GM12878 (cell line): Measurements from ENCODE around the gene GPR152. TPM values are rescaled to one million over a fixed set of nuclear protein-coding genes. Genes with fewer than 3 reads are reported as not detected.

Experiments
- ATAC-seq: fragments of 200-7000 bp; cut with Tn5 transposase; 3 replicates; pipeline ENCODE4 v1.9.1; 2020; ENCODE audit warnings: mild to moderate bottlenecking, moderate library complexity
- BruUV-seq: library from RNA; stranded (reverse); fragments of 400-500 nt; replicated peaks from 2 replicates; lab custom pipeline; 2021; lab: Mats Ljungman, UMichigan
- CTCF ChIA-PET: fragments of 300-600 bp; sonication (Branson Sonifier 250); formaldehyde crosslinking; extraction: SDS; loops from one replicate; lab custom pipeline; 2021; ENCODE audit warnings: inconsistent platforms; lab: Yijun Ruan, JAX
- POLR2A ChIA-PET: fragments of 350-600 bp; formaldehyde crosslinking; extraction: SDS; loops from one replicate; lab custom pipeline; 2021; ENCODE audit warnings: inconsistent platforms; lab: Charles Lee
- RAD21 ChIA-PET: fragments of 300-600 bp; sonication (Branson Sonifier 250); formaldehyde crosslinking; loops from one replicate; lab custom pipeline; 2023; ENCODE audit warnings: antibody characterized with exemption; ENCODE audit not compliant: unreplicated experiment; lab: Charles Lee
- SMC1A ChIA-PET: fragments of 300-600 bp; sonication (Branson Sonifier 250); formaldehyde crosslinking; loops from one replicate; lab custom pipeline; 2023; ENCODE audit not compliant: unreplicated experiment, uncharacterized antibody; lab: Charles Lee
- DNase-seq: peaks from one replicate; pipeline ENCODE4 v3.0.0-alpha.2; 2011; ENCODE audit warnings: low read depth, low spot score
- FAIRE-seq: peaks from 3 replicates; lab custom pipeline; 2011; peaks lifted over from hg19 to GRCh38; lab: Jason Lieb, UNC
- H2AFZ ChIP-seq: 2 replicates; pipeline ENCODE4 v1.6.0; 2011; ENCODE audit warnings: low read depth, low read length, control low read depth; ENCODE audit not compliant: control insufficient read depth
- H3K27ac ChIP-seq: 2 replicates; pipeline ENCODE4 v1.5.1; 2011; ENCODE audit warnings: control low read depth; ENCODE audit not compliant: control insufficient read depth, insufficient read depth
- H3K27me3 ChIP-seq, 2 experiments: replicated peaks in 1 of 2; 2 replicates each; pipeline versions ENCODE4 v1.6.0 to v1.6.1; 2011; ENCODE audit warnings: low read length in 1 of 2; ENCODE audit not compliant: control insufficient read depth in 2 of 2, insufficient read depth in 2 of 2
- H3K36me3 ChIP-seq, 2 experiments: 2 replicates each; pipeline ENCODE4 v1.5.1; 2011; ENCODE audit warnings: low read length in 1 of 2; ENCODE audit not compliant: control insufficient read depth in 2 of 2, insufficient read depth in 2 of 2
- H3K4me1 ChIP-seq: 2 replicates; pipeline ENCODE4 v1.6.1; 2011; ENCODE audit warnings: mild to moderate bottlenecking, low read length, moderate library complexity, mixed read lengths; ENCODE audit not compliant: control insufficient read depth, insufficient read depth
- H3K4me2 ChIP-seq: 2 replicates; pipeline ENCODE4 v1.6.0; 2011; ENCODE audit warnings: control low read depth; ENCODE audit not compliant: control insufficient read depth, insufficient read depth
- H3K4me3 ChIP-seq: fragments of 200-600 bp; sonication (generic); 2 replicates; pipeline ENCODE4 v1.5.1; 2016
- H3K79me2 ChIP-seq: 2 replicates; pipeline ENCODE4 v1.6.0; 2011; ENCODE audit warnings: low read length; ENCODE audit not compliant: control insufficient read depth, insufficient read depth
- H3K9ac ChIP-seq: 2 replicates; pipeline ENCODE4 v1.8.0; 2011; ENCODE audit warnings: low read length, control low read depth, mixed read lengths; ENCODE audit not compliant: control insufficient read depth, insufficient read depth
- H3K9me3 ChIP-seq: replicated peaks from 3 replicates; pipeline ENCODE4 v1.5.1; 2011; ENCODE audit warnings: mild to moderate bottlenecking, low read length; ENCODE audit not compliant: control insufficient read depth, insufficient read depth
- H4K20me1 ChIP-seq: 2 replicates; pipeline ENCODE4 v1.6.0; 2011; ENCODE audit not compliant: control insufficient read depth, insufficient read depth
- ZNF24 ChIP-seq: fragments of 450-650 bp; IDR thresholded peaks from 2 replicates; pipeline ENCODE4 v1.6.1; 2017; ENCODE audit warnings: antibody characterized with exemption, mild to moderate bottlenecking
- WGBS: methylation state at CpG from one replicate; pipeline ENCODE4 v1.1.6; 2016; ENCODE audit warnings: low lambda C conversion rate; ENCODE audit not compliant: insufficient replicate concordance, insufficient coverage; ENCODE audit errors: missing lambda C conversion rate; 5-methylcytosine and 5-hydroxymethylcytosine counted together
- in situ Hi-C: fragments of 300-500 bp; cut with MboI; formaldehyde crosslinking; loops from 9 replicates; pipeline ENCODE4 v1.14.3; 2018; ENCODE audit warnings: mixed read lengths
- intact Hi-C: fragments of 100-400 bp; cut with micrococcal nuclease; formaldehyde crosslinking; loops from one replicate; pipeline ENCODE4 v1.14.2; 2022; ENCODE audit not compliant: unreplicated experiment
- polyA plus RNA-seq, 11 experiments: library from polyadenylated mRNA; depleted of rRNA in 4 of 11; unstranded in 6 of 11; stranded (reverse) in 5 of 11; fragments of >200 nt; fragmentation: Nextera tagmentation in 4 of 11; fragmentation: Illumina TruSeq in 1 of 11; extraction: Ambion mirVana in 4 of 11; extraction: Trizol in 1 of 11; gene quantifications; 1 replicate in 1 of 11; 2 replicates in 10 of 11; pipeline versions ENCODE4 v1.2.1 to v1.2.3, GENCODE V29; 2011 to 2016; ENCODE audit warnings: inconsistent platforms in 2 of 11, missing spikeins in 2 of 11, low read depth in 1 of 11
- total RNA-seq, 4 experiments: library from RNA; depleted of rRNA in 3 of 4; stranded (reverse); fragments of >200 nt in 3 of 4; fragmentation: Illumina TruSeq in 1 of 4; extraction: Trizol in 1 of 4; gene quantifications; 2 replicates each; pipeline versions ENCODE4 v1.2.1 to v1.2.3, GENCODE V29; 2013 to 2021
- TF ChIP-seq, protein P1 (sequence below): fragments of 450-650 bp; IDR thresholded peaks from 2 replicates; pipeline ENCODE4 v1.6.1; 2018; ENCODE audit warnings: mild to moderate bottlenecking, low read depth, moderate library complexity; ENCODE audit not compliant: partially characterized antibody
- TF ChIP-seq, protein P2 (sequence below): fragments of 450-650 bp; formaldehyde crosslinking; IDR thresholded peaks from 2 replicates; pipeline ENCODE4 v1.4.0; 2020; ENCODE audit warnings: mild to moderate bottlenecking, moderate library complexity
- TF ChIP-seq, protein P3 (sequence below): fragments of 450-650 bp; IDR thresholded peaks from 2 replicates; pipeline ENCODE4 v1.6.1; 2018; ENCODE audit warnings: borderline replicate concordance, mild to moderate bottlenecking; ENCODE audit not compliant: partially characterized antibody
- TF ChIP-seq, protein P4 (sequence below): fragments of 450-650 bp; IDR thresholded peaks from 2 replicates; pipeline ENCODE4 v1.6.1; 2016; ENCODE audit warnings: mild to moderate bottlenecking

The GPR152 gene
- total and polyA plus RNA-seq, 10 of the 15 experiments (the other 5 are each of a cell fraction or from before 2014, with no cell fraction given): not detected

DNA sequence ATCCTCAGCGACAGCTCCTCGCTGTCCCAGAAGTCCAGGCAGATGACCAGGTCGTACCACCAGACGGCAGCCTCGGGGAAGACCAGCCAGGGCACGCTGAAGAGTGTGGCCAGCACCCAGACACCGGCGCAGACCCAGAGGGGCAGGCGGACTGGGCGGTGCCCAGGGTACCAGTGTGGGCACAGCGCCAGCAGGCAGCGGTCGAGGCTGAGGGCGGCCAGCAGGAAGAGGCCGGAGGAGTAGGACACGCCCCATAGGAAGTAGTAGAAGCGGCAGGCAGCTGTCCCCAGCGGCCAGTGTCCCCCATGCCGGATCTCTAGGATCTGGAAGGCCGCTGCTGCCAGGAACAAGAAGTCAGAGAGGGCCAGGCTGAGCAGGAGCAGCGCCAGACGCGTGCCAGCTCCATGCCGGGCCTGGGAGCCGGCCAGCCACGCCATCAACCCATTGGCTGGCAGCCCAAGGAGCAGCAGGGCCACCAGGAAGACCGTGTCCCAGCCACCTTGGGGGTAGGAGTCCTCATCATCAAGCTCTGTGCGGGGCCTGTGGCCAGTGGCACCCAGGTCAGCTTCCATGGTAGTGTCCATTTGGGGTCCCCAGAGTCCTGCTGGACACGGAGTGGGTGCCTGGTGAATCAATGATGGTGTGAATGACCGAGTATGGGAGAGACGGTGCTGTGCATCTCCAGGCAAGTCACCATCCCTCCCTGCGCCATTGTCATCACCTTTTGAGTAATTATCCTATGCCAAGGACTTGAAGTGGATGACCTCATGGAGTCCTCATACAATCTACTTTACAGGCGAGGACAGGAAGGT, at the start of gene GPR152 (continued):
- TF ChIP-seq, protein P1, sequence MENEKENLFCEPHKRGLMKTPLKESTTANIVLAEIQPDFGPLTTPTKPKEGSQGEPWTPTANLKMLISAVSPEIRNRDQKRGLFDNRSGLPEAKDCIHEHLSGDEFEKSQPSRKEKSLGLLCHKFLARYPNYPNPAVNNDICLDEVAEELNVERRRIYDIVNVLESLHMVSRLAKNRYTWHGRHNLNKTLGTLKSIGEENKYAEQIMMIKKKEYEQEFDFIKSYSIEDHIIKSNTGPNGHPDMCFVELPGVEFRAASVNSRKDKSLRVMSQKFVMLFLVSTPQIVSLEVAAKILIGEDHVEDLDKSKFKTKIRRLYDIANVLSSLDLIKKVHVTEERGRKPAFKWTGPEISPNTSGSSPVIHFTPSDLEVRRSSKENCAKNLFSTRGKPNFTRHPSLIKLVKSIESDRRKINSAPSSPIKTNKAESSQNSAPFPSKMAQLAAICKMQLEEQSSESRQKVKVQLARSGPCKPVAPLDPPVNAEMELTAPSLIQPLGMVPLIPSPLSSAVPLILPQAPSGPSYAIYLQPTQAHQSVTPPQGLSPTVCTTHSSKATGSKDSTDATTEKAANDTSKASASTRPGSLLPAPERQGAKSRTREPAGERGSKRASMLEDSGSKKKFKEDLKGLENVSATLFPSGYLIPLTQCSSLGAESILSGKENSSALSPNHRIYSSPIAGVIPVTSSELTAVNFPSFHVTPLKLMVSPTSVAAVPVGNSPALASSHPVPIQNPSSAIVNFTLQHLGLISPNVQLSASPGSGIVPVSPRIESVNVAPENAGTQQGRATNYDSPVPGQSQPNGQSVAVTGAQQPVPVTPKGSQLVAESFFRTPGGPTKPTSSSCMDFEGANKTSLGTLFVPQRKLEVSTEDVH: no peak
- TF ChIP-seq, protein P2, sequence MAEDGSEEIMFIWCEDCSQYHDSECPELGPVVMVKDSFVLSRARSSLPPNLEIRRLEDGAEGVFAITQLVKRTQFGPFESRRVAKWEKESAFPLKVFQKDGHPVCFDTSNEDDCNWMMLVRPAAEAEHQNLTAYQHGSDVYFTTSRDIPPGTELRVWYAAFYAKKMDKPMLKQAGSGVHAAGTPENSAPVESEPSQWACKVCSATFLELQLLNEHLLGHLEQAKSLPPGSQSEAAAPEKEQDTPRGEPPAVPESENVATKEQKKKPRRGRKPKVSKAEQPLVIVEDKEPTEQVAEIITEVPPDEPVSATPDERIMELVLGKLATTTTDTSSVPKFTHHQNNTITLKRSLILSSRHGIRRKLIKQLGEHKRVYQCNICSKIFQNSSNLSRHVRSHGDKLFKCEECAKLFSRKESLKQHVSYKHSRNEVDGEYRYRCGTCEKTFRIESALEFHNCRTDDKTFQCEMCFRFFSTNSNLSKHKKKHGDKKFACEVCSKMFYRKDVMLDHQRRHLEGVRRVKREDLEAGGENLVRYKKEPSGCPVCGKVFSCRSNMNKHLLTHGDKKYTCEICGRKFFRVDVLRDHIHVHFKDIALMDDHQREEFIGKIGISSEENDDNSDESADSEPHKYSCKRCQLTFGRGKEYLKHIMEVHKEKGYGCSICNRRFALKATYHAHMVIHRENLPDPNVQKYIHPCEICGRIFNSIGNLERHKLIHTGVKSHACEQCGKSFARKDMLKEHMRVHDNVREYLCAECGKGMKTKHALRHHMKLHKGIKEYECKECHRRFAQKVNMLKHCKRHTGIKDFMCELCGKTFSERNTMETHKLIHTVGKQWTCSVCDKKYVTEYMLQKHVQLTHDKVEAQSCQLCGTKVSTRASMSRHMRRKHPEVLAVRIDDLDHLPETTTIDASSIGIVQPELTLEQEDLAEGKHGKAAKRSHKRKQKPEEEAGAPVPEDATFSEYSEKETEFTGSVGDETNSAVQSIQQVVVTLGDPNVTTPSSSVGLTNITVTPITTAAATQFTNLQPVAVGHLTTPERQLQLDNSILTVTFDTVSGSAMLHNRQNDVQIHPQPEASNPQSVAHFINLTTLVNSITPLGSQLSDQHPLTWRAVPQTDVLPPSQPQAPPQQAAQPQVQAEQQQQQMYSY (CRISPR knock-in tag): no peak

DNA sequence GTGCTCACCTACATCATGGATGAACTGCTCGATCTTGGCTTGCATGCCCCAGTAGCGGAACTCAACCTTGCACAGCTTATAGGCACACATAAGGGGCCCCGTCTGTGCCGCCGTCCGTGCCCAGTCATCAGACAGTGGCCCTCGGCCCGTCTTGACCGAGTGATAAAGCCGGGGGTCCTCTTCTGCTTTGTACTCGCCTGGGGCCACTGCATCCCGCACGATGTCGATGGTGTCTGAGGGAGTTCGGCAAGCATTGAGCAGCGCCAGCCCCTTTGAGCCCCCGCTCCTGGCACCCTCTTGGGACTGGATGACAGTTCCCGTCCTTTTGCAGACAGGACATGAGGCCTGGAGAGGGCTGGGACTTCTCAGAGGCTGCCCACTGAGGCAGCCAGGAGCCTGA, 49.3 kb upstream of the GPR152 start:
- H3K27ac ChIP-seq: no peak overlapping the region
- no peak overlapping the region for H3K9ac ChIP-seq
- no peak overlapping the region for H2AFZ ChIP-seq
- no peaks in the 10 kb centered on the region for H4K20me1 ChIP-seq
- no peak overlapping the region for H3K4me3 ChIP-seq
- peaks cover 22% of the 10 kb centered on the region for H3K79me2 ChIP-seq
- peaks cover 19% of the 10 kb centered on the region for H3K4me1 ChIP-seq
- TF ChIP-seq, protein P3, sequence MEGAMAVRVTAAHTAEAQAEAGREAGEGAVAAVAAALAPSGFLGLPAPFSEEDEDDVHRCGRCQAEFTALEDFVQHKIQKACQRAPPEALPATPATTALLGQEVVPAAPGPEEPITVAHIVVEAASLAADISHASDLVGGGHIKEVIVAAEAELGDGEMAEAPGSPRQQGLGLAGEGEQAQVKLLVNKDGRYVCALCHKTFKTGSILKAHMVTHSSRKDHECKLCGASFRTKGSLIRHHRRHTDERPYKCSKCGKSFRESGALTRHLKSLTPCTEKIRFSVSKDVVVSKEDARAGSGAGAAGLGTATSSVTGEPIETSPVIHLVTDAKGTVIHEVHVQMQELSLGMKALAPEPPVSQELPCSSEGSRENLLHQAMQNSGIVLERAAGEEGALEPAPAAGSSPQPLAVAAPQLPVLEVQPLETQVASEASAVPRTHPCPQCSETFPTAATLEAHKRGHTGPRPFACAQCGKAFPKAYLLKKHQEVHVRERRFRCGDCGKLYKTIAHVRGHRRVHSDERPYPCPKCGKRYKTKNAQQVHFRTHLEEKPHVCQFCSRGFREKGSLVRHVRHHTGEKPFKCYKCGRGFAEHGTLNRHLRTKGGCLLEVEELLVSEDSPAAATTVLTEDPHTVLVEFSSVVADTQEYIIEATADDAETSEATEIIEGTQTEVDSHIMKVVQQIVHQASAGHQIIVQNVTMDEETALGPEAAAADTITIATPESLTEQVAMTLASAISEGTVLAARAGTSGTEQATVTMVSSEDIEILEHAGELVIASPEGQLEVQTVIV: no peak
- TF ChIP-seq, protein P4, sequence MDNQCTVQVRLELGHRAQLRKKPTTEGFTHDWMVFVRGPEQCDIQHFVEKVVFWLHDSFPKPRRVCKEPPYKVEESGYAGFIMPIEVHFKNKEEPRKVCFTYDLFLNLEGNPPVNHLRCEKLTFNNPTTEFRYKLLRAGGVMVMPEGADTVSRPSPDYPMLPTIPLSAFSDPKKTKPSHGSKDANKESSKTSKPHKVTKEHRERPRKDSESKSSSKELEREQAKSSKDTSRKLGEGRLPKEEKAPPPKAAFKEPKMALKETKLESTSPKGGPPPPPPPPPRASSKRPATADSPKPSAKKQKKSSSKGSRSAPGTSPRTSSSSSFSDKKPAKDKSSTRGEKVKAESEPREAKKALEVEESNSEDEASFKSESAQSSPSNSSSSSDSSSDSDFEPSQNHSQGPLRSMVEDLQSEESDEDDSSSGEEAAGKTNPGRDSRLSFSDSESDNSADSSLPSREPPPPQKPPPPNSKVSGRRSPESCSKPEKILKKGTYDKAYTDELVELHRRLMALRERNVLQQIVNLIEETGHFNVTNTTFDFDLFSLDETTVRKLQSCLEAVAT: peak; percentile 31; the same call in 1 of the 2 replicates
- no peak for TF ChIP-seq ZNF24
- no peaks in the 10 kb centered on the region for H3K27me3 ChIP-seq
- intact Hi-C loops (no loop called here), in situ Hi-C loops (no loop called here)
- H3K36me3 ChIP-seq: peaks cover 0 to 3% of the 10 kb centered on the region in 2 experiments; a peak in 2 of 4 replicates
- ChIA-PET POLR2A (no interaction called here), CTCF (no interaction called here), RAD21 (interaction anchor here (1.1 to 1.5 kb wide), 3 partner anchors 14 to 101 kb away, joined by 3 read pairs; no protein-coding TSS in a partner anchor), SMC1A (no interaction called here)
- ATAC-seq (no peak), FAIRE-seq (no peak), DNase-seq (no peak)
- no peak overlapping the region for H3K4me2 ChIP-seq
- no peaks in the 10 kb centered on the region for H3K9me3 ChIP-seq
- no TSS peak for BruUV-seq
- 99% methylated on average over 18 of the region's 18 CpGs for WGBS
